ENCODE measurements around the gene FRS2.

DNA sequence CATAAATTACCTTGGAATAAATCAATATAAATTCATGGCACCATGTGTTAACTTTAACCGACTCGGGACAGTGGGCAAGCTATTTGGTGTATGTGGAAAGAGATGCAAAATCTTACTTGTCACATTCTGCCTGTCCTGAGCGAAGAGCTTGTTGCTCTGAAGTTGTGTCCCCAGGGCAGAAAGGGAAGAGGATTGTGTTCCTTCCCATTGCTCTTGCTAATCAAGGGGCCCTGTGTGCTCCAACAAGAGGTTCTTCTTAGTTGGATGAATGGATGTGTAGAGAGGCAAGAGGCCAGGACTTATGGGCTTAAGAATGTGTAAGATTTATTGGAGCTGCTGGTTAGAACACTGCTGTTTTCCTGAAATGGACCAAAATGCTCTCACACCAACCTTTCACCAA, 36.5 kb upstream of the FRS2 start:
- TF ChIP-seq, protein P1, sequence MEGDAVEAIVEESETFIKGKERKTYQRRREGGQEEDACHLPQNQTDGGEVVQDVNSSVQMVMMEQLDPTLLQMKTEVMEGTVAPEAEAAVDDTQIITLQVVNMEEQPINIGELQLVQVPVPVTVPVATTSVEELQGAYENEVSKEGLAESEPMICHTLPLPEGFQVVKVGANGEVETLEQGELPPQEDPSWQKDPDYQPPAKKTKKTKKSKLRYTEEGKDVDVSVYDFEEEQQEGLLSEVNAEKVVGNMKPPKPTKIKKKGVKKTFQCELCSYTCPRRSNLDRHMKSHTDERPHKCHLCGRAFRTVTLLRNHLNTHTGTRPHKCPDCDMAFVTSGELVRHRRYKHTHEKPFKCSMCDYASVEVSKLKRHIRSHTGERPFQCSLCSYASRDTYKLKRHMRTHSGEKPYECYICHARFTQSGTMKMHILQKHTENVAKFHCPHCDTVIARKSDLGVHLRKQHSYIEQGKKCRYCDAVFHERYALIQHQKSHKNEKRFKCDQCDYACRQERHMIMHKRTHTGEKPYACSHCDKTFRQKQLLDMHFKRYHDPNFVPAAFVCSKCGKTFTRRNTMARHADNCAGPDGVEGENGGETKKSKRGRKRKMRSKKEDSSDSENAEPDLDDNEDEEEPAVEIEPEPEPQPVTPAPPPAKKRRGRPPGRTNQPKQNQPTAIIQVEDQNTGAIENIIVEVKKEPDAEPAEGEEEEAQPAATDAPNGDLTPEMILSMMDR (conservative IDR thresholded peaks at IDR 0.05; ENCODE audit: low read depth, low read length) = no peak
- TF ChIP-seq RAD21 (IDR thresholded peaks at IDR 0.05; ENCODE audit: low read length) (no peak), BHLHE40 (IDR thresholded peaks at IDR 0.05; ENCODE audit: low read depth, low read length) (no peak), FOS (IDR thresholded peaks at IDR 0.05; ENCODE audit: low read depth, low read length) (no peak), MXI1 (IDR thresholded peaks at IDR 0.05; ENCODE audit: borderline replicate concordance, low read depth, low read length) (no peak), POLR2A (IDR thresholded peaks at IDR 0.05; ENCODE audit: low read depth, low read length) (no peak), RCOR1 (IDR thresholded peaks at IDR 0.05; ENCODE audit: insufficient replicate concordance, low read length) (no peak), RFX5 (IDR thresholded peaks at IDR 0.05; ENCODE audit: low read depth, low read length) (no peak), CEBPB (IDR thresholded peaks at IDR 0.05; ENCODE audit: low read depth, low read length) (no peak), CHD1 (IDR thresholded peaks at IDR 0.05; ENCODE audit: low read depth, low read length) (no peak), SMC3 (IDR thresholded peaks at IDR 0.05; ENCODE audit: low read depth, low read length) (no peak)
- TF ChIP-seq, protein P2, sequence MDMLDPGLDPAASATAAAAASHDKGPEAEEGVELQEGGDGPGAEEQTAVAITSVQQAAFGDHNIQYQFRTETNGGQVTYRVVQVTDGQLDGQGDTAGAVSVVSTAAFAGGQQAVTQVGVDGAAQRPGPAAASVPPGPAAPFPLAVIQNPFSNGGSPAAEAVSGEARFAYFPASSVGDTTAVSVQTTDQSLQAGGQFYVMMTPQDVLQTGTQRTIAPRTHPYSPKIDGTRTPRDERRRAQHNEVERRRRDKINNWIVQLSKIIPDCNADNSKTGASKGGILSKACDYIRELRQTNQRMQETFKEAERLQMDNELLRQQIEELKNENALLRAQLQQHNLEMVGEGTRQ (IDR thresholded peaks at IDR 0.05; ENCODE audit: low read depth, low read length) = no peak
- TF ChIP-seq, protein P3, sequence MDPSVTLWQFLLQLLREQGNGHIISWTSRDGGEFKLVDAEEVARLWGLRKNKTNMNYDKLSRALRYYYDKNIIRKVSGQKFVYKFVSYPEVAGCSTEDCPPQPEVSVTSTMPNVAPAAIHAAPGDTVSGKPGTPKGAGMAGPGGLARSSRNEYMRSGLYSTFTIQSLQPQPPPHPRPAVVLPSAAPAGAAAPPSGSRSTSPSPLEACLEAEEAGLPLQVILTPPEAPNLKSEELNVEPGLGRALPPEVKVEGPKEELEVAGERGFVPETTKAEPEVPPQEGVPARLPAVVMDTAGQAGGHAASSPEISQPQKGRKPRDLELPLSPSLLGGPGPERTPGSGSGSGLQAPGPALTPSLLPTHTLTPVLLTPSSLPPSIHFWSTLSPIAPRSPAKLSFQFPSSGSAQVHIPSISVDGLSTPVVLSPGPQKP (IDR thresholded peaks at IDR 0.05; ENCODE audit: borderline replicate concordance, low read depth, low read length) = no peak
